ENCODE measurements around the gene DAB2IP. TPM values are rescaled to one million over a fixed set of nuclear protein-coding genes. Genes with fewer than 3 reads are reported as not detected.

DAB2IP gene
- total and polyA plus RNA-seq, 4 donors: 2.3 to 13.1 (median 5.4) TPM

DNA sequence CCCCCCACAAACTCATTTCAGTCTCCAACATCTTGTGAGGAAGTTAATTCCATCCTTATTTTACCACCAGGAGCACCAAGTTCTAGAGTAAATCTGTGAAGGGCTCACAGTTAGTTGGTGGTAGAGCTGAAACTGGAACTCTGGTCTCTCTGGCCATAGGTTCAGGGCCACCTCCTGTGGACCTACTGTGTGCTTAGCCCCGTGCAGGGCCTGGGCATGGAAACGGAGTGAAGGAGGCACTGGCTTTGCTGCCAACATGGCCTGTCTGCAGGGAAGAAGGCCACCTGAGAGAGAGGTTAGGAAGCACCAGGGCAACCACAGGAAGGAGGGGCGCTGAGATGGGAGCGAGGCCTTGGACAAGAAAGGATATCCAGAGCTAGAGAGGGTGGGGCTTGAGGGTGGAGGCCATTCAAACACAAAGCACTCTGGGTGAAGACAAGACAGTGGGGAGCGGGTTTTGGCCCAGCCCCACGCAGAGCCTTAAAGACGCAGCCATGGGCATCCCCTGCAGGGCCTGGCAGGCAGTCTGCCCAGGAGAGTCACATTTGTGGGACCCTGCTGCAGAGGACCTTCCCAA lies 16.0 kb upstream of the DAB2IP start:
- no peak overlapping the region for H3K27ac ChIP-seq (ENCODE audit: low read depth in 1 of 2, low read length in 2 of 2)
- WGBS: 81% methylated on average over 7 of the region's 7 CpGs
- no peak overlapping the region for H3K4me3 ChIP-seq (ENCODE audit: low read depth in 1 of 3, low read length in 3 of 3)
- DNase-seq (ENCODE audit: low spot score): no peak
- no peaks in the 10 kb centered on the region for H3K36me3 ChIP-seq (ENCODE audit: control insufficient read depth in 4 of 4, insufficient read depth in 3 of 4, low read depth in 1 of 4, low read length in 3 of 4)
- no peaks in the 10 kb centered on the region for H3K9me3 ChIP-seq (ENCODE audit: control insufficient read depth in 4 of 4, low read length in 3 of 4)
- H3K27me3 ChIP-seq (ENCODE audit: control insufficient read depth in 4 of 4, insufficient read depth in 4 of 4, low read length in 3 of 4): no peaks in the 10 kb centered on the region
- peaks cover 5 to 38% (median 26%) of the 10 kb centered on the region in 4 donors for H3K4me1 ChIP-seq (ENCODE audit: control insufficient read depth in 4 of 4, insufficient read depth in 4 of 4, low read length in 3 of 4)
- TF ChIP-seq, protein P1, sequence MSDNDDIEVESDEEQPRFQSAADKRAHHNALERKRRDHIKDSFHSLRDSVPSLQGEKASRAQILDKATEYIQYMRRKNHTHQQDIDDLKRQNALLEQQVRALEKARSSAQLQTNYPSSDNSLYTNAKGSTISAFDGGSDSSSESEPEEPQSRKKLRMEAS (IDR thresholded peaks at IDR 0.05): no peak
- H3K9ac ChIP-seq (ENCODE audit: low read depth in 1 of 2, low read length in 2 of 2): no peak overlapping the region

DNA sequence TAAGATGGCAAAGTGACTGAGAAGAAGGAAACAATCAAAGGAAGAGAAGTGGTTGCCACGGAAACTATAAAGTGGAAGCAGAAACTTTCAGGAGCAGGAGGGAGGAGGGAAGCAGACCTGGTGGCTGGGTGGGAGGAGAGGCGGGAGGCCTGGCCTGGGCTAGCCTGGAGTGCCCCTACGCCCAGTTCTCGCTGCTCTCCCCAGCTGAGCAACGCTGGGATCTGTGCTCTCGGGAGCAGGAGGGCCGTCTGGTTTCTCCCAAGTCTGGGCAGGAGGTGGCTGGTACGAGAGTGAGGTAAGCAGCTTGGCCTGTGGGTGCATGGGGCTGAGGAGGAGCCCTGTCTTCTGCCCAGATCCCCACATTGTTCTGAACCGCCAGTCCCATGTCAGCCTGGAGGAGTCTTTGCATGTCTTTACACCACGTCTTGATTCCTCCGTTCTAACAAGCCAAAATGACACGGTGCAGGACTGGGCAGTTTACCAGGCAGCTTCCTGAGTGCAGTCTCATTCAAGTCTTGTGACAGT lies 15.0 kb upstream of the DAB2IP start:
- Histone ChIP-seq H3K4me3 (ENCODE audit: low read depth in 1 of 3, low read length in 3 of 3) (no peak overlapping the region), H3K36me3 (ENCODE audit: control insufficient read depth in 4 of 4, insufficient read depth in 3 of 4, low read depth in 1 of 4, low read length in 3 of 4) (no peaks in the 10 kb centered on the region), H3K27me3 (ENCODE audit: control insufficient read depth in 4 of 4, insufficient read depth in 4 of 4, low read length in 3 of 4) (no peaks in the 10 kb centered on the region), H3K27ac (ENCODE audit: low read depth in 1 of 2, low read length in 2 of 2) (no peak overlapping the region), H3K9ac (ENCODE audit: low read depth in 1 of 2, low read length in 2 of 2) (no peak overlapping the region), H3K4me1 (ENCODE audit: control insufficient read depth in 4 of 4, insufficient read depth in 4 of 4, low read length in 3 of 4) (peaks cover 7 to 43% (median 29%) of the 10 kb centered on the region in 4 donors), H3K9me3 (ENCODE audit: control insufficient read depth in 4 of 4, low read length in 3 of 4) (no peaks in the 10 kb centered on the region)
- no peak for DNase-seq (ENCODE audit: low spot score)
- no peak for TF ChIP-seq HNF4A (conservative IDR thresholded peaks at IDR 0.05)
- no peak for TF ChIP-seq RXRA (IDR thresholded peaks at IDR 0.05)
- no peak for TF ChIP-seq SP1 (IDR thresholded peaks at IDR 0.05)
- TF ChIP-seq NR2F2 (IDR thresholded peaks at IDR 0.05): no peak
- no peak for TF ChIP-seq HNF4G (IDR thresholded peaks at IDR 0.05)
- no peak for TF ChIP-seq JUND (IDR thresholded peaks at IDR 0.05)
- TF ChIP-seq, protein P2, sequence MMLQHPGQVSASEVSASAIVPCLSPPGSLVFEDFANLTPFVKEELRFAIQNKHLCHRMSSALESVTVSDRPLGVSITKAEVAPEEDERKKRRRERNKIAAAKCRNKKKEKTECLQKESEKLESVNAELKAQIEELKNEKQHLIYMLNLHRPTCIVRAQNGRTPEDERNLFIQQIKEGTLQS (IDR thresholded peaks at IDR 0.05): no peak
- TF ChIP-seq GABPA (IDR thresholded peaks at IDR 0.05 in 1 of 2, conservative IDR thresholded peaks at IDR 0.05 in 1 of 2): no peak
- TF ChIP-seq EGR1 (IDR thresholded peaks at IDR 0.05; ENCODE audit: low read depth in 2 of 2): no peak
- TF ChIP-seq YY1 (IDR thresholded peaks at IDR 0.05): no peak
- TF ChIP-seq, protein P3, sequence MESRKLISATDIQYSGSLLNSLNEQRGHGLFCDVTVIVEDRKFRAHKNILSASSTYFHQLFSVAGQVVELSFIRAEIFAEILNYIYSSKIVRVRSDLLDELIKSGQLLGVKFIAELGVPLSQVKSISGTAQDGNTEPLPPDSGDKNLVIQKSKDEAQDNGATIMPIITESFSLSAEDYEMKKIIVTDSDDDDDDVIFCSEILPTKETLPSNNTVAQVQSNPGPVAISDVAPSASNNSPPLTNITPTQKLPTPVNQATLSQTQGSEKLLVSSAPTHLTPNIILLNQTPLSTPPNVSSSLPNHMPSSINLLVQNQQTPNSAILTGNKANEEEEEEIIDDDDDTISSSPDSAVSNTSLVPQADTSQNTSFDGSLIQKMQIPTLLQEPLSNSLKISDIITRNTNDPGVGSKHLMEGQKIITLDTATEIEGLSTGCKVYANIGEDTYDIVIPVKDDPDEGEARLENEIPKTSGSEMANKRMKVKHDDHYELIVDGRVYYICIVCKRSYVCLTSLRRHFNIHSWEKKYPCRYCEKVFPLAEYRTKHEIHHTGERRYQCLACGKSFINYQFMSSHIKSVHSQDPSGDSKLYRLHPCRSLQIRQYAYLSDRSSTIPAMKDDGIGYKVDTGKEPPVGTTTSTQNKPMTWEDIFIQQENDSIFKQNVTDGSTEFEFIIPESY (IDR thresholded peaks at IDR 0.05): no peak
- TF ChIP-seq, protein P4, sequence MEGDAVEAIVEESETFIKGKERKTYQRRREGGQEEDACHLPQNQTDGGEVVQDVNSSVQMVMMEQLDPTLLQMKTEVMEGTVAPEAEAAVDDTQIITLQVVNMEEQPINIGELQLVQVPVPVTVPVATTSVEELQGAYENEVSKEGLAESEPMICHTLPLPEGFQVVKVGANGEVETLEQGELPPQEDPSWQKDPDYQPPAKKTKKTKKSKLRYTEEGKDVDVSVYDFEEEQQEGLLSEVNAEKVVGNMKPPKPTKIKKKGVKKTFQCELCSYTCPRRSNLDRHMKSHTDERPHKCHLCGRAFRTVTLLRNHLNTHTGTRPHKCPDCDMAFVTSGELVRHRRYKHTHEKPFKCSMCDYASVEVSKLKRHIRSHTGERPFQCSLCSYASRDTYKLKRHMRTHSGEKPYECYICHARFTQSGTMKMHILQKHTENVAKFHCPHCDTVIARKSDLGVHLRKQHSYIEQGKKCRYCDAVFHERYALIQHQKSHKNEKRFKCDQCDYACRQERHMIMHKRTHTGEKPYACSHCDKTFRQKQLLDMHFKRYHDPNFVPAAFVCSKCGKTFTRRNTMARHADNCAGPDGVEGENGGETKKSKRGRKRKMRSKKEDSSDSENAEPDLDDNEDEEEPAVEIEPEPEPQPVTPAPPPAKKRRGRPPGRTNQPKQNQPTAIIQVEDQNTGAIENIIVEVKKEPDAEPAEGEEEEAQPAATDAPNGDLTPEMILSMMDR (IDR thresholded peaks at IDR 0.05; ENCODE audit: low read depth, low read length, missing input control): no peak
- TF ChIP-seq, protein P5, sequence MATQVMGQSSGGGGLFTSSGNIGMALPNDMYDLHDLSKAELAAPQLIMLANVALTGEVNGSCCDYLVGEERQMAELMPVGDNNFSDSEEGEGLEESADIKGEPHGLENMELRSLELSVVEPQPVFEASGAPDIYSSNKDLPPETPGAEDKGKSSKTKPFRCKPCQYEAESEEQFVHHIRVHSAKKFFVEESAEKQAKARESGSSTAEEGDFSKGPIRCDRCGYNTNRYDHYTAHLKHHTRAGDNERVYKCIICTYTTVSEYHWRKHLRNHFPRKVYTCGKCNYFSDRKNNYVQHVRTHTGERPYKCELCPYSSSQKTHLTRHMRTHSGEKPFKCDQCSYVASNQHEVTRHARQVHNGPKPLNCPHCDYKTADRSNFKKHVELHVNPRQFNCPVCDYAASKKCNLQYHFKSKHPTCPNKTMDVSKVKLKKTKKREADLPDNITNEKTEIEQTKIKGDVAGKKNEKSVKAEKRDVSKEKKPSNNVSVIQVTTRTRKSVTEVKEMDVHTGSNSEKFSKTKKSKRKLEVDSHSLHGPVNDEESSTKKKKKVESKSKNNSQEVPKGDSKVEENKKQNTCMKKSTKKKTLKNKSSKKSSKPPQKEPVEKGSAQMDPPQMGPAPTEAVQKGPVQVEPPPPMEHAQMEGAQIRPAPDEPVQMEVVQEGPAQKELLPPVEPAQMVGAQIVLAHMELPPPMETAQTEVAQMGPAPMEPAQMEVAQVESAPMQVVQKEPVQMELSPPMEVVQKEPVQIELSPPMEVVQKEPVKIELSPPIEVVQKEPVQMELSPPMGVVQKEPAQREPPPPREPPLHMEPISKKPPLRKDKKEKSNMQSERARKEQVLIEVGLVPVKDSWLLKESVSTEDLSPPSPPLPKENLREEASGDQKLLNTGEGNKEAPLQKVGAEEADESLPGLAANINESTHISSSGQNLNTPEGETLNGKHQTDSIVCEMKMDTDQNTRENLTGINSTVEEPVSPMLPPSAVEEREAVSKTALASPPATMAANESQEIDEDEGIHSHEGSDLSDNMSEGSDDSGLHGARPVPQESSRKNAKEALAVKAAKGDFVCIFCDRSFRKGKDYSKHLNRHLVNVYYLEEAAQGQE (IDR thresholded peaks at IDR 0.05): no peak
- no peak for TF ChIP-seq RAD21 (IDR thresholded peaks at IDR 0.05)
- no peak for TF ChIP-seq TAF1 (conservative IDR thresholded peaks at IDR 0.05)
- TF ChIP-seq FOXA1 (IDR thresholded peaks at IDR 0.05): no peak
- TF ChIP-seq FOXA2 (IDR thresholded peaks at IDR 0.05): no peak
- TF ChIP-seq, protein P1 (IDR thresholded peaks at IDR 0.05): no peak
- WGBS: 80% methylated on average over 12 of the region's 12 CpGs

Data from liver (tissue), 9 donors.